Mammary epithelial cell (primary cell): ENCODE measurements around the gene CAMKV.
"Not testable (repeated sequence)": the region's sequence is repeated elsewhere in the genome, so short reads cannot be mapped to it uniquely, and the experiment has no call there.

Experiments
- CTCF ChIP-seq, 2 donors: IDR thresholded peaks in 1 of 2; conservative IDR thresholded peaks in 1 of 2; 2 replicates each; pipeline ENCODE4 v1.5.1; 2011 to 2012; ENCODE audit warnings: inconsistent platforms in 2 of 2, low read length in 2 of 2, mild to moderate bottlenecking in 2 of 2, control low read depth in 1 of 2, low read depth in 1 of 2; ENCODE audit not compliant: insufficient read depth in 1 of 2; ENCODE audit errors: extremely low read depth in 1 of 2
- EZH2 ChIP-seq: IDR thresholded peaks from 2 replicates; pipeline ENCODE4 v1.6.1; 2012; ENCODE audit warnings: low read length, inconsistent platforms, borderline replicate concordance

- TF ChIP-seq CTCF (conservative IDR thresholded peaks at IDR 0.05 in 1 of 2, IDR thresholded peaks at IDR 0.05 in 1 of 2; ENCODE audit: extremely low read depth in 1 of 2, insufficient read depth in 1 of 2, low read depth in 1 of 2, low read length in 2 of 2); EZH2: not testable (repeated sequence)
Observed at GRCh38 chr3:49823131-49823530, 46.6 kb downstream of the CAMKV start.
